HG02943 (cell line): ENCODE data around the gene RNF4.
"Not testable (repeated sequence)": the region's sequence is repeated elsewhere in the genome, so short reads cannot be mapped to it uniquely, and the experiment has no call there.

Experiments
- ATAC-seq: cut with Tn5 transposase; IDR thresholded peaks from one replicate; pipeline ENCODE4 v1.9.1; 2021; ENCODE audit warnings: mild to moderate bottlenecking, low read depth, moderate library complexity; ENCODE audit not compliant: unreplicated experiment

The RNF4 gene

DNA sequence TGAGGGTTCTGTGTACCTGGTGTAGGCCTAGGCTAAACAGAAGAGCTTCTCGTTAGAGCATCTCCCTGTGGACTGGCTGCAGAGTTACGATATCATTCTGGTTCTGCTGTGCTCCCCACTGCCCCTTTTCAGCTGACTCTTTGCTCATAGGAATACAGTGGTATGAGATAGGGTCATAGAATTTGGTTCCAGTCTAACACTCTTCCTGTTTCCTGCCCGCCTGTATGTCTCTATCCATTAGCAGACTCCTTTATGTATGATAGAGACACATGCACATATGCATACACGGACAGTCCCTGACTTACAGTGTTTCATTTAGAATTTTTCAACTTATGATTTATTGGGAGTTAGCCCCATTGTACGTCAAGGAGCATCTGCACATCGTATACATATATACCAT is 15.3 kb downstream of the RNF4 start:
- no peak for ATAC-seq

GRCh38 chr4:2484993-2485392 is 16.1 kb downstream of the RNF4 start:
- peak; percentile 75 for ATAC-seq

- no peak for ATAC-seq
These were observed 17.1 kb downstream of the RNF4 start for GRCh38 chr4:2485956-2486355.

GRCh38 chr4:2486981-2487380 is 18.1 kb downstream of the RNF4 start:
- ATAC-seq = no peak

GRCh38 chr4:2487632-2488031 is 18.7 kb downstream of the RNF4 start:
- no peak for ATAC-seq

- no peak for ATAC-seq
These were observed 20.3 kb downstream of the RNF4 start for GRCh38 chr4:2489081-2489805.

DNA sequence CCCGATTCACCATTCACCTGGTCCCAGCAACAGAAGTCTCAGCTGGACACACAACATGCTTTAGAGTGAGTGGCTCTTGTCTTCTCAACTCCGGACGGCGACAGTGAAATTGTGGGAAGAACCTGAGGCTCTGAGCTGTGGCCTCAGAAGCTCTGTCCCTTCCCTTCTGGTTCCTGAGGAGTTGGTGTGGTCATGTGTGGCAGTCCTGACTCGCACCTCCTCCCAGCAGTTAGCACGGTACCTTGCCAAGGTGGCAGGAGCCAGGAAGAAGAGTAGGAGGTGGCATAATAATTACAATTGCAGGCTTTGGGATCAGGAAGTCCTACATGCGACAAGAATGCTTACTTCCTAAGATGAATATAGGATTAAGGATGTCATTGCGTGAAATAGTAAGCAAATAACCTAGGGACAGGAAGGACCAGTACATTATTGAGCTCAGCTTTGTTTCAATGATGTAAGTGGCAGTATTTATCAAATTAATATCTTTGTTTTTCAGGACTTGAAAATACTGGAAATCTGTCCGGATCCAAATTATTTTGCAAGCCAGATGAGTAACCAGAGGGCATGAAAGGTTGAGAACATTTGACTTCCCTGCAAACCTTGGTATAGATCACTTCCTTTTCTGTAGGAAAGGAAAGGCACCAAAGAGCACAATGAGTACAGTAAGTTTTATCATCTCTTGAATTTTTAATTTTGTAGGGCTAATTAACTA is 21.1 kb downstream of the RNF4 start:
- ATAC-seq = no peak

GRCh38 chr4:2492970-2493369 is 24.1 kb downstream of the RNF4 start:
- ATAC-seq = no peak

DNA sequence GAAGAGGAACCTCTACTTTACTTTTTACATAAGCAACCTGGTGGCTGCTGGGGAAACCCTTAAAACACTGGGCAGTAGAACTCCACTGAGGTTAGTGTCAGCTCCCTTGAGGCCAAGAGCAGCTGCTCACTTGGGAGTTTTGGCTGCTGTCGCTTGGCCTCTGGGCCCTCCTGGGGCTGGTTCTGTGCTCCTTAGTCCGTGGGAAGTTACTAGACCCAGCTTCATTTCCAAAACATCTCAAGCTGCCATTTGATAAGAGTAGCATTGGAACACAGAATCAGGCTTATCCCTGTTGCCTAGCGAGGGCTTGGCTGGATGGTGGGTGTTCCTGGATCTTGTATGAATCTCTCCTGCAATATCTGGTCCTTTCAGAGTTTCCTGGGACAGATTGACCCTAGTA is 26.1 kb downstream of the RNF4 start:
- ATAC-seq = no peak

- no peak for ATAC-seq
These were observed 28.4 kb downstream of the RNF4 start for GRCh38 chr4:2497324-2497723.

DNA sequence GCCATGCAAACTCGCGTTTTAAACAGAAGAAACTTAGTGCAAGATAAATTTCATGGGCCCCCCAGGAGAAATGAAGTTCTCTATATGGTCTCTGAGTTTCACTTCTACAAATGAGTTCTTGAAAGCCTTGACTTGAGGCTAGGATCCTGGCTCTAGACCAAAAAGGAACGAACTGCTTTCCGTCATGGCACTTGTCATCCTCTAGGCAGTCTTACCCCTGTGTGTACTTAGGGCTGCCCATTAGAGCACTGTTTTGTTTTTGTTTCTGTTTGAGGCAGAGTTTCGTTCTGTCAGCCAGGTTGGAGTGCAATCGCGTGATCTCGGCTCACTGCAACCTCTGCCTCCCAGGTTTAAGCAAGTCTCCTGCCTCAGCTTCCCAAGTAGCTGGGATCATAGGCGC is 29.0 kb downstream of the RNF4 start:
- peak; percentile 57 for ATAC-seq

DNA sequence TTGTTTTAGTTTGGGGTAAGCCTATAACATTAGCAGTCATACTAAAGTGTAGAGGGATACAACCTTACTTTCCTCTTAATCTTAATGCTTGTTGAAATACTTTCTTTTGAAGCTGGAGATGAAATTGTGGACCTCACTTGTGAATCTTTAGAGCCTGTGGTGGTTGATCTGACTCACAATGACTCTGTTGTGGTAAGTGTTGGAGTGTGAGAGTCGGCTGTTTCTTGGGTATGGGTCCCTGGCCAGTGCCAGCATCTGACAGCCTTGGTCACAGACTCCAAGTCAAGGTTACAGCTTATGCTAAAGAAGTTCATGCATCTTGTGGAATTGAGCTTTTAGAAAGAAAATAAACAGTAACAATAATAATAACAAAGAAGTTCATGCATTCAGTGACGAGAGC is 31.6 kb downstream of the RNF4 start:
- no peak for ATAC-seq

- no peak for ATAC-seq
These were observed 32.2 kb downstream of the RNF4 start for GRCh38 chr4:2501034-2501594.

GRCh38 chr4:2503809-2504208 is 34.9 kb downstream of the RNF4 start:
- ATAC-seq = no peak

- no peak for ATAC-seq
These were observed 38.4 kb downstream of the RNF4 start for GRCh38 chr4:2507259-2507658.

DNA sequence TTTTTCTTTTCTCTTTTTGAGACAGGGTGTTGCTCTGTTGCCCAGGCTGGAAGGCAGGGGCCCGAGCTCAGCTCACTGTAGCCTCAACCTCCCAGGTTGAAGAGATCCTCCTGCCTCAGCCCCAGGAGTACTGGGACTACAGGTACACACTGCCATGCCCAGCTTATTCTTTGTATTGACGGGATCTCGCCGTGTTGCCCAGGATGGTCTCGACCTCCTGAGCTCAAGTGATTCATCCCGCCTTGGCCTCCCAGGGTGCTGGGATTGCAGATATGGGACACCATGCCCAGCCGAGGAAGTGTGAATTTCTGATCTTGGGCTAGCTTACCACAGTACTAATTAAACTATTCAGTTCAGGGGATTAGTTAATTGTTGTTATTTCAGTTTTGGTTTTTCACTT is 38.9 kb downstream of the RNF4 start:
- no peak for ATAC-seq

- ATAC-seq = no peak
These were observed 41.7 kb downstream of the RNF4 start for GRCh38 chr4:2510351-2511259.

DNA sequence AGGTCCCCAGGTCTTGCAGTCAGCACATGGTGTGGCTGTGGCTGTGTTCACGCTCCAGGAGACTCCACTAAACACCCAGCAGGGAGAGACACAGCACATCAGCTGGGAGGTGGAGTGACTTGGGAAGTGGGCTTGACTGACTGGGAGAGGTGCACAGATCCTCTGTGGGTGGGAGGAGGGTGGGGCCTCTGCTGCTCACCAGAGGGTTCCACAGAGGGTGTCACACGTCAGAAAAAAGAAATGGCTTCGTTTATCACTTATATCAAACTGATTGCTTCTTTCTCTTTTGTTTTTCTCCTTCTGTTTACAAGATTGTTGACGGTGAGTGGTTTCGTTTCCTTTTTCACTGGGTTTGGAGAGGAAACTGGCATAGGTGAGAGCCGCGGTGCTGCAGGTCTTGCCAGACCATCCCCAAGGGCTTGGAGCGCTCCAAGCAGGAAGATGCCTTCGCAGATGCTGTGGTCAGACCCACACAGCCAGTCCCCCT is 42.8 kb downstream of the RNF4 start:
- ATAC-seq = no peak

- no peak for ATAC-seq
These were observed 43.7 kb downstream of the RNF4 start for GRCh38 chr4:2512396-2513135.

- ATAC-seq = not testable (repeated sequence)
These were observed 45.3 kb downstream of the RNF4 start for GRCh38 chr4:2514193-2514592.
